H1 (cell line): ENCODE measurements around the gene SPSB3. TPM values are rescaled to one million over a fixed set of nuclear protein-coding genes. Genes with fewer than 3 reads are reported as not detected.
A peak's percentile ranks its signal among the peaks of the same experiment; 100 is the strongest.

Source experiments
- CTCF ChIA-PET: fragments of 300-600 bp; sonication (Branson Sonifier 250); formaldehyde crosslinking; loops from one replicate; lab custom pipeline; 2021; ENCODE audit not compliant: partially characterized antibody; lab: Charles Lee
- POLR2A ChIA-PET: fragments of 300-600 bp; sonication (Branson Sonifier 250); formaldehyde crosslinking; loops from one replicate; lab custom pipeline; 2021; ENCODE audit warnings: inconsistent platforms; ENCODE audit not compliant: partially characterized antibody; lab: Charles Lee
- DNase-seq, 2 experiments: peaks; one replicate each; pipeline versions ENCODE4 v3.0.0 to v3.0.0-alpha.2; 2010 to 2022; ENCODE audit warnings: low spot score in 2 of 2, low read depth in 1 of 2, mixed read lengths in 1 of 2
- FAIRE-seq: peaks from 2 replicates; lab custom pipeline; 2011; peaks lifted over from hg19 to GRCh38; lab: Jason Lieb, UNC
- H2AFZ ChIP-seq: 2 replicates; pipeline ENCODE4 v1.8.1; 2012; ENCODE audit warnings: low read length, inconsistent platforms
- H2AK5ac ChIP-seq: 2 replicates; pipeline ENCODE4 v1.6.1; 2013; ENCODE audit warnings: low read depth, low read length
- H2BK120ac ChIP-seq: replicated peaks from 2 replicates; pipeline ENCODE3; 2013; ENCODE audit warnings: low read depth, low read length, inconsistent platforms
- H2BK12ac ChIP-seq: 2 replicates; pipeline ENCODE4 v1.6.1; 2013; ENCODE audit warnings: low read depth, low read length
- H2BK15ac ChIP-seq: 2 replicates; pipeline ENCODE4 v1.6.1; 2013; ENCODE audit warnings: low read length
- H2BK20ac ChIP-seq: 2 replicates; pipeline ENCODE4 v1.6.1; 2013; ENCODE audit warnings: low read length
- H2BK5ac ChIP-seq: 2 replicates; pipeline ENCODE4 v1.6.1; 2013; ENCODE audit warnings: low read depth, low read length
- H3K14ac ChIP-seq: 2 replicates; pipeline ENCODE4 v1.6.1; 2013; ENCODE audit warnings: inconsistent platforms; ENCODE audit not compliant: insufficient read length
- H3K18ac ChIP-seq: 2 replicates; pipeline ENCODE4 v1.6.1; 2013; ENCODE audit warnings: low read length; ENCODE audit errors: extremely low read depth
- H3K23ac ChIP-seq: 2 replicates; pipeline ENCODE4 v1.6.1; 2013; ENCODE audit warnings: inconsistent platforms; ENCODE audit not compliant: insufficient read length
- H3K23me2 ChIP-seq: 2 replicates; pipeline ENCODE4 v1.6.1; 2013; ENCODE audit warnings: low read depth, low read length
- H3K27ac ChIP-seq: 2 replicates; pipeline ENCODE4 v1.6.1; 2011; ENCODE audit warnings: low read depth, low read length, inconsistent platforms
- H3K27me3 ChIP-seq, 4 experiments: replicated peaks in 1 of 4; 1 replicate in 1 of 4; 2 replicates in 3 of 4; pipeline versions ENCODE4 v1.6.1 to v1.8.1; 2011 to 2013; ENCODE audit warnings: low read length in 3 of 4, mild to moderate bottlenecking in 3 of 4, inconsistent platforms in 2 of 4, mixed read lengths in 2 of 4, moderate library complexity in 1 of 4; ENCODE audit not compliant: control insufficient read depth in 3 of 4, insufficient read depth in 3 of 4; ENCODE audit errors: extremely low read depth in 1 of 4
- H3K36me3 ChIP-seq, 4 experiments: 2 replicates each; pipeline versions ENCODE4 v1.6.1 to v1.8.1; 2011 to 2013; ENCODE audit warnings: mild to moderate bottlenecking in 4 of 4, low read length in 3 of 4, moderate library complexity in 2 of 4, control low read depth in 1 of 4, inconsistent platforms in 1 of 4; ENCODE audit not compliant: insufficient read depth in 4 of 4, control insufficient read depth in 2 of 4
- H3K4ac ChIP-seq: replicated peaks from 2 replicates; pipeline ENCODE3; 2013; ENCODE audit warnings: low read length, low read depth, mixed read lengths, inconsistent platforms; ENCODE audit not compliant: insufficient read length
- H3K4me1 ChIP-seq, 4 experiments: replicated peaks in 1 of 4; 1 replicate in 1 of 4; 2 replicates in 3 of 4; pipeline versions ENCODE4 v1.6.1 to v1.8.1; 2011 to 2013; ENCODE audit warnings: low read length in 3 of 4, inconsistent platforms in 2 of 4, mixed read lengths in 1 of 4; ENCODE audit not compliant: insufficient read depth in 4 of 4, control insufficient read depth in 3 of 4
- H3K4me2 ChIP-seq, 2 experiments: 2 replicates each; pipeline versions ENCODE4 v1.6.1 to v1.8.1; 2011 to 2013; ENCODE audit warnings: low read depth in 2 of 2, low read length in 2 of 2, control low read depth in 1 of 2, inconsistent platforms in 1 of 2, mild to moderate bottlenecking in 1 of 2; ENCODE audit not compliant: insufficient read depth in 1 of 2
- H3K4me3 ChIP-seq, 4 experiments: fragments of 200-600, 300-600 bp in 1 of 4; sonication (generic), shearing (Covaris generic), sonication (Bioruptor Twin) in 1 of 4; 2 replicates each; pipeline versions ENCODE4 v1.5.1 to v1.8.1; 2011 to 2016; ENCODE audit warnings: low read length in 4 of 4, low read depth in 3 of 4, control low read depth in 2 of 4, inconsistent platforms in 2 of 4, mild to moderate bottlenecking in 2 of 4, mixed read lengths in 1 of 4, moderate library complexity in 1 of 4; ENCODE audit not compliant: insufficient read depth in 2 of 4; ENCODE audit errors: extremely low read depth in 1 of 4
- H3K56ac ChIP-seq: replicated peaks from 2 replicates; pipeline ENCODE3; 2013; ENCODE audit warnings: low read depth, mild to moderate bottlenecking, mixed read lengths, low read length, inconsistent platforms; ENCODE audit not compliant: insufficient read length
- H3K79me1 ChIP-seq: 2 replicates; pipeline ENCODE4 v1.6.1; 2013; ENCODE audit warnings: low read depth, low read length, control low read depth
- H3K79me2 ChIP-seq, 2 experiments: 2 replicates each; pipeline versions ENCODE4 v1.6.1 to v1.8.1; 2012 to 2013; ENCODE audit warnings: low read length in 2 of 2, mild to moderate bottlenecking in 2 of 2, inconsistent platforms in 1 of 2; ENCODE audit not compliant: insufficient read depth in 2 of 2, control insufficient read depth in 1 of 2
- H3K9ac ChIP-seq, 4 experiments: replicated peaks in 1 of 4; 1 replicate in 1 of 4; 2 replicates in 3 of 4; pipeline versions ENCODE4 v1.6.1 to v1.8.1; 2011 to 2013; ENCODE audit warnings: low read depth in 3 of 4, low read length in 3 of 4, control low read depth in 2 of 4, mild to moderate bottlenecking in 2 of 4, moderate library complexity in 2 of 4, inconsistent platforms in 1 of 4; ENCODE audit errors: extremely low read depth in 1 of 4
- H3K9me3 ChIP-seq, 2 experiments: 2 replicates each; pipeline versions ENCODE4 v1.6.1 to v1.8.1; 2012 to 2013; ENCODE audit warnings: mild to moderate bottlenecking in 2 of 2, moderate library complexity in 2 of 2, control low read depth in 1 of 2, inconsistent platforms in 1 of 2, low read depth in 1 of 2, low read length in 1 of 2, mixed read lengths in 1 of 2; ENCODE audit not compliant: insufficient read depth in 2 of 2
- H4K20me1 ChIP-seq, 2 experiments: replicated peaks in 1 of 2; 2 replicates each; pipeline versions ENCODE3 to v1.8.1; 2011 to 2013; ENCODE audit warnings: inconsistent platforms in 2 of 2, low read length in 2 of 2, mild to moderate bottlenecking in 1 of 2; ENCODE audit not compliant: insufficient read depth in 2 of 2, control insufficient read depth in 1 of 2
- H4K5ac ChIP-seq: 2 replicates; pipeline ENCODE4 v1.6.1; 2013; ENCODE audit warnings: low read length, low read depth, mixed read lengths, inconsistent platforms; ENCODE audit not compliant: insufficient read length
- H4K8ac ChIP-seq: 2 replicates; pipeline ENCODE4 v1.8.0; 2013; ENCODE audit warnings: mild to moderate bottlenecking, moderate library complexity, low read length, inconsistent platforms; ENCODE audit not compliant: insufficient read depth; ENCODE audit errors: extremely low read depth
- H4K91ac ChIP-seq: replicated peaks from 2 replicates; pipeline ENCODE3; 2013; ENCODE audit warnings: low read length, mixed read lengths, inconsistent platforms; ENCODE audit not compliant: insufficient read length
- WGBS, 2 experiments: shearing (Covaris generic) in 1 of 2; methylation state at CpG; one replicate each; pipeline versions ENCODE4 v1.1.6 to v1.1.7; 2013 to 2015; ENCODE audit warnings: low lambda C conversion rate in 2 of 2, mixed read lengths in 2 of 2, inconsistent platforms in 1 of 2, low coverage in 1 of 2, missing lambda C conversion rate in 1 of 2; ENCODE audit not compliant: insufficient replicate concordance in 2 of 2, insufficient coverage in 1 of 2, insufficient read length in 1 of 2; ENCODE audit errors: extremely low coverage in 1 of 2, missing lambda C conversion rate in 1 of 2; 5-methylcytosine and 5-hydroxymethylcytosine counted together
- polyA plus RNA-seq, 7 experiments: library from polyadenylated mRNA; depleted of rRNA in 3 of 7; stranded (reverse) in 5 of 7; unstranded in 2 of 7; fragments of >200 nt in 5 of 7; fragments of 200-250 nt in 2 of 7; gene quantifications; 1 replicate in 5 of 7; 2 replicates in 1 of 7; 4 replicates in 1 of 7; pipeline versions ENCODE4 v1.2.1 to v1.2.3, GENCODE V29; 2011 to 2013; ENCODE audit warnings: missing spikeins in 2 of 7, mixed read lengths in 2 of 7
- total RNA-seq: library from RNA; stranded (reverse); fragmentation: NEBNext Ultra II Directional; extraction: Animal tissue kit (Norgen Biotek cat#: 25700); gene quantifications from 2 replicates; pipeline ENCODE4 v1.2.1, GENCODE V29; 2021

SPSB3 gene
- total and polyA plus RNA-seq, 2 of the 8 experiments (the other 6 are each of a cell fraction or from before 2014, with no cell fraction given) = 22.5 to 37.8 TPM

DNA sequence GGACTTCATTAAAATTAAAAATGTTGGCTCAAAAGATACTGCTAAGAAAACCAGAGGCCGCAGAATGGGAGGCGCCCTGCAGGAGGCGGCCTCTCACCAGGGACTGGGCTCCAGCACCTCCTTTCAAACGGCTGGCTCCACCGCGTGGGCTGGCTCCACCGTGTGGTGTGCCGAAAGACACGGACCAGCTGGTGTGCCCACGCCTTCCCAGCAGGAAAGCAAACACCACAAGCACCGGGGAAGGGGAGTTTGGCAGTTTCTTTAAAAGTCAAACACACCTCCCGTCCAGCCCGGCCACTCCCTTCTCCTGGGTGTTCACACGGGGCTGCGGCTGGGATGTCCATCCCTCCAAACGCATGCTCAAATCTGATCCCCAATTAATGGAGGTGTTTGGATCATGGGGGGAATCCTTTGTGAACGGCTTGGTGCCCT is 30.4 kb upstream of the SPSB3 start:
- no peak overlapping the region for H4K5ac ChIP-seq
- no peak overlapping the region for H2AK5ac ChIP-seq
- H2BK5ac ChIP-seq = no peak overlapping the region
- H4K91ac ChIP-seq = no peak overlapping the region
- no peaks in the 10 kb centered on the region for H3K23me2 ChIP-seq
- POLR2A ChIA-PET = interaction anchor here (0.9 to 2.4 kb wide), 4 partner anchors 15 to 152 kb away, joined by 3 to 7 read pairs (median 4); partner anchors contain the start of genes FAHD1, NUBP2, RPS2 and SPSB3
- H3K36me3 ChIP-seq = peaks cover 0 to 7% (median 3%) of the 10 kb centered on the region in 4 experiments; a peak in 3 of 8 replicates
- no peak overlapping the region for H3K9ac ChIP-seq
- no peak overlapping the region for H2BK20ac ChIP-seq
- DNase-seq (no peak), FAIRE-seq (no peak)
- no peak overlapping the region for H3K18ac ChIP-seq
- H2BK12ac ChIP-seq = no peak overlapping the region
- CTCF ChIA-PET = interaction anchor here (0.7 to 1.8 kb wide), 3 partner anchors 11 to 50 kb away, joined by 4 to 6 read pairs (median 4); partner anchors contain the start of gene IGFALS
- H3K4me3 ChIP-seq = no peak overlapping the region
- no peaks in the 10 kb centered on the region for H3K79me2 ChIP-seq
- no peaks in the 10 kb centered on the region for H3K27me3 ChIP-seq
- H3K9me3 ChIP-seq = peaks cover 0 to under 1% of the 10 kb centered on the region in 2 experiments; a peak in 1 of 4 replicates
- no peak overlapping the region for H4K8ac ChIP-seq
- no peak overlapping the region for H3K56ac ChIP-seq
- peaks cover 2 to 3% of the 10 kb centered on the region in 2 experiments for H4K20me1 ChIP-seq
- no peak overlapping the region for H3K4me2 ChIP-seq
- no peaks in the 10 kb centered on the region; a peak in 2 of 7 replicates for H3K4me1 ChIP-seq
- no peak overlapping the region for H2BK120ac ChIP-seq
- H3K23ac ChIP-seq = no peak overlapping the region
- H2AFZ ChIP-seq = 0 out of 2 replicates have a peak overlapping the region, but pooled peaks have one; percentile 19
- H3K14ac ChIP-seq = no peak overlapping the region
- H2BK15ac ChIP-seq = no peak overlapping the region
- H3K79me1 ChIP-seq = no peaks in the 10 kb centered on the region
- 57% methylated on average over 17 of the region's 17 CpGs; no CpG with 5 or more reads in 1 of the 2 experiments for WGBS, 2 experiments
- H3K27ac ChIP-seq = no peak overlapping the region
- no peak overlapping the region for H3K4ac ChIP-seq
